ENCODE results near the gene CMC2.

Gene CMC2

DNA sequence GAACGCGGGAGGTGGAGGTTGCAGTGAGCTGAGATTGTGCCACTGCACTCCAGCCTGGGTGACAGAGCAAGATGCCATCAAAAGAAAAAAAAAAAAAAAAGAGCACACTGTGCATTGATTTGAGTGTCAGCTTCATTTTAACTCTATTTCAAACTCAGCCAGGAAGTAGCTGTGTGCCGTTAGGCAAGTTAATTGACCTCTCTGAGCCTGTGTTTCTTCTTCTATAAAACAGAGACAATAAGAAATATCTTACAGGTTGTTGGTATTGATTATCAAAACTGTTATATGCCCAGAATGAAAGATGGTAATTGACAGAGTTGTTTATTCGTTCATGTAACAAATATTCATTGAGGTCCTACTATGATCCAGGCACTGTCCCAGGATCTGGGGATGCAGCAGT lies 83.3 kb downstream of the CMC2 start:
- no peak for DNase-seq
